Measurements from ENCODE around the gene ZNF490.
"Not testable (repeated sequence)": the region's sequence is repeated elsewhere in the genome, so short reads cannot be mapped to it uniquely, and the experiment has no call there.

ZNF490 gene

GRCh38 chr19:12596485-12596884 lies 14.1 kb downstream of the ZNF490 start:
- TF ChIP-seq ZFX (IDR thresholded peaks at IDR 0.05; ENCODE audit: borderline replicate concordance) (no peak), CTCF (IDR thresholded peaks at IDR 0.05) (no peak)
- H3K27ac ChIP-seq: no peak overlapping the region

- TF ChIP-seq CTCF (IDR thresholded peaks at IDR 0.05) (no peak), ZFX (IDR thresholded peaks at IDR 0.05; ENCODE audit: borderline replicate concordance) (no peak)
- H3K27ac ChIP-seq: no peak overlapping the region
Measured at GRCh38 chr19:12581100-12581499, 29.5 kb downstream of the ZNF490 start.

GRCh38 chr19:12580180-12580694 lies 30.4 kb downstream of the ZNF490 start:
- TF ChIP-seq CTCF (IDR thresholded peaks at IDR 0.05) (no peak), ZFX (IDR thresholded peaks at IDR 0.05; ENCODE audit: borderline replicate concordance) (no peak)

GRCh38 chr19:12578641-12579040 lies 32.0 kb downstream of the ZNF490 start:
- no peak overlapping the region for H3K27ac ChIP-seq
- TF ChIP-seq ZFX (IDR thresholded peaks at IDR 0.05; ENCODE audit: borderline replicate concordance) (no peak), CTCF (IDR thresholded peaks at IDR 0.05) (no peak)

More at GRCh38 chr19:12580180-12580694, 30.4 kb downstream of the ZNF490 start:
- H3K27ac ChIP-seq: no peak overlapping the region

- TF ChIP-seq ZFX (IDR thresholded peaks at IDR 0.05; ENCODE audit: borderline replicate concordance) (no peak), CTCF (IDR thresholded peaks at IDR 0.05) (no peak)
- no peak overlapping the region for H3K27ac ChIP-seq
Measured at GRCh38 chr19:12574036-12574435, 36.6 kb downstream of the ZNF490 start.

- TF ChIP-seq ZFX (IDR thresholded peaks at IDR 0.05; ENCODE audit: borderline replicate concordance) (no peak), CTCF (IDR thresholded peaks at IDR 0.05) (no peak)
- H3K27ac ChIP-seq: no peak overlapping the region
Measured at GRCh38 chr19:12567951-12568350, 42.7 kb downstream of the ZNF490 start.

- H3K27ac ChIP-seq: not testable (repeated sequence)
Measured at GRCh38 chr19:12566380-12566779, 44.2 kb downstream of the ZNF490 start.

- TF ChIP-seq CTCF (IDR thresholded peaks at IDR 0.05): peak; percentile 94
- TF ChIP-seq ZFX (IDR thresholded peaks at IDR 0.05; ENCODE audit: borderline replicate concordance): no peak
- H3K27ac ChIP-seq: no peak overlapping the region
Measured at GRCh38 chr19:12564016-12564664, 46.5 kb downstream of the ZNF490 start.
